Mammary epithelial cell (primary cell): ENCODE results near the gene ZNF280B.

Experiments
- EZH2 ChIP-seq: IDR thresholded peaks from 2 replicates; pipeline ENCODE4 v1.6.1; 2012; ENCODE audit warnings: low read length, inconsistent platforms, borderline replicate concordance
- TF ChIP-seq, protein P1 (sequence below), 2 donors: IDR thresholded peaks in 1 of 2; conservative IDR thresholded peaks in 1 of 2; 2 replicates each; pipeline ENCODE4 v1.5.1; 2011 to 2012; ENCODE audit warnings: inconsistent platforms in 2 of 2, low read length in 2 of 2, mild to moderate bottlenecking in 2 of 2, control low read depth in 1 of 2, low read depth in 1 of 2; ENCODE audit not compliant: insufficient read depth in 1 of 2; ENCODE audit errors: extremely low read depth in 1 of 2

DNA sequence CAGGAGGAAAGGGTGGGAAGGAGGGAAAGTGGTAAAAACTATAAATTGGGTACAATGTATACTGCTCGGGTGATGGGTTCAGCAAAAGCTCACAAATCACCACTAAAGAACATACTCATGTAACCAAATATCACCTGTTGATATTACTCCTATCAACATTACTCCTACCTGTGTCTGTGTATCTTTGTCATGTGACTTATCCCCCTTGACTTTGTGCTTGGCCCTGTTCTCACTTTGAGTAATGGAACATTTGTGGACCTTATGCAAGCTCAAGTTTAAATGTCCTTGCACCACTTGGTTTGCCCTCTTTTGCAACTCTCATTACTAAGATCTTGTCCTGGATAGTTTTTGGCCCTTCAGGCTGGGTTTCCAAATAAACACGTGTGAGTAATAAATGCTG is 39.0 kb downstream of the ZNF280B start:
- TF ChIP-seq, protein P1, sequence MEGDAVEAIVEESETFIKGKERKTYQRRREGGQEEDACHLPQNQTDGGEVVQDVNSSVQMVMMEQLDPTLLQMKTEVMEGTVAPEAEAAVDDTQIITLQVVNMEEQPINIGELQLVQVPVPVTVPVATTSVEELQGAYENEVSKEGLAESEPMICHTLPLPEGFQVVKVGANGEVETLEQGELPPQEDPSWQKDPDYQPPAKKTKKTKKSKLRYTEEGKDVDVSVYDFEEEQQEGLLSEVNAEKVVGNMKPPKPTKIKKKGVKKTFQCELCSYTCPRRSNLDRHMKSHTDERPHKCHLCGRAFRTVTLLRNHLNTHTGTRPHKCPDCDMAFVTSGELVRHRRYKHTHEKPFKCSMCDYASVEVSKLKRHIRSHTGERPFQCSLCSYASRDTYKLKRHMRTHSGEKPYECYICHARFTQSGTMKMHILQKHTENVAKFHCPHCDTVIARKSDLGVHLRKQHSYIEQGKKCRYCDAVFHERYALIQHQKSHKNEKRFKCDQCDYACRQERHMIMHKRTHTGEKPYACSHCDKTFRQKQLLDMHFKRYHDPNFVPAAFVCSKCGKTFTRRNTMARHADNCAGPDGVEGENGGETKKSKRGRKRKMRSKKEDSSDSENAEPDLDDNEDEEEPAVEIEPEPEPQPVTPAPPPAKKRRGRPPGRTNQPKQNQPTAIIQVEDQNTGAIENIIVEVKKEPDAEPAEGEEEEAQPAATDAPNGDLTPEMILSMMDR (conservative IDR thresholded peaks at IDR 0.05 in 1 of 2, IDR thresholded peaks at IDR 0.05 in 1 of 2; ENCODE audit: extremely low read depth in 1 of 2, insufficient read depth in 1 of 2, low read depth in 1 of 2, low read length in 2 of 2), result no peak
- TF ChIP-seq EZH2, result no peak
